Measurements from ENCODE around the gene SLC25A4.

Gene SLC25A4

GRCh38 chr4:185122681-185123345 lies 20.3 kb upstream of the SLC25A4 start:
- DNase-seq: no peak

GRCh38 chr4:185124006-185124405 lies 19.1 kb upstream of the SLC25A4 start:
- DNase-seq: no peak

- no peak for DNase-seq
These were observed 15.8 kb upstream of the SLC25A4 start for GRCh38 chr4:185127021-185127925.

GRCh38 chr4:185128272-185129119 lies 14.6 kb upstream of the SLC25A4 start:
- DNase-seq: peak; percentile 23

- DNase-seq: peak; percentile 59
These were observed 8.7 kb upstream of the SLC25A4 start for GRCh38 chr4:185134307-185134869.

- DNase-seq: no peak
These were observed 5.7 kb upstream of the SLC25A4 start for GRCh38 chr4:185137233-185137925.

GRCh38 chr4:185138161-185138560 lies 4.9 kb upstream of the SLC25A4 start:
- no peak for DNase-seq

GRCh38 chr4:185139736-185140135 lies 3.3 kb upstream of the SLC25A4 start:
- DNase-seq: no peak

GRCh38 chr4:185141777-185142176 lies 1.3 kb upstream of the SLC25A4 start:
- no peak for DNase-seq

- DNase-seq: peak; percentile 9
These were observed 528 bp upstream of the SLC25A4 start for GRCh38 chr4:185142564-185142911.

- DNase-seq: no peak
These were observed 519 bp downstream of the SLC25A4 start for GRCh38 chr4:185143601-185143969.

- no peak for DNase-seq
These were observed 1.7 kb downstream of the SLC25A4 start for GRCh38 chr4:185144601-185145240.

- no peak for DNase-seq
These were observed 2.5 kb downstream of the SLC25A4 start for GRCh38 chr4:185145572-185145971.

GRCh38 chr4:185149392-185149791 lies 6.3 kb downstream of the SLC25A4 start:
- no peak for DNase-seq

- no peak for DNase-seq
These were observed 8.2 kb downstream of the SLC25A4 start for GRCh38 chr4:185151296-185151695.

- DNase-seq: peak; percentile 61
These were observed 22.6 kb downstream of the SLC25A4 start for GRCh38 chr4:185165605-185166063.

GRCh38 chr4:185167234-185167633 lies 24.2 kb downstream of the SLC25A4 start:
- DNase-seq: no peak

- DNase-seq: no peak
These were observed 28.5 kb downstream of the SLC25A4 start for GRCh38 chr4:185171373-185172071.

GRCh38 chr4:185179488-185179887 lies 36.4 kb downstream of the SLC25A4 start:
- no peak for DNase-seq

GRCh38 chr4:185182239-185182638 lies 39.2 kb downstream of the SLC25A4 start:
- no peak for DNase-seq

GRCh38 chr4:185183622-185184281 lies 40.7 kb downstream of the SLC25A4 start:
- DNase-seq: peak; percentile 84

Data from CD4-positive, alpha-beta T cell treated with Interleukin-10 for 1 hour (primary cell).